Suppressor macrophage treated with lipopolysaccharide for 4 hours (primary cell): Measurements from ENCODE around the gene LIPG.
"Not testable (repeated sequence)": the region's sequence is repeated elsewhere in the genome, so short reads cannot be mapped to it uniquely, and the experiment has no call there.

ENCODE experiments used
- DNase-seq: peaks from one replicate; pipeline ENCODE4 v3.0.0-alpha.2; 2020

Gene LIPG

DNA sequence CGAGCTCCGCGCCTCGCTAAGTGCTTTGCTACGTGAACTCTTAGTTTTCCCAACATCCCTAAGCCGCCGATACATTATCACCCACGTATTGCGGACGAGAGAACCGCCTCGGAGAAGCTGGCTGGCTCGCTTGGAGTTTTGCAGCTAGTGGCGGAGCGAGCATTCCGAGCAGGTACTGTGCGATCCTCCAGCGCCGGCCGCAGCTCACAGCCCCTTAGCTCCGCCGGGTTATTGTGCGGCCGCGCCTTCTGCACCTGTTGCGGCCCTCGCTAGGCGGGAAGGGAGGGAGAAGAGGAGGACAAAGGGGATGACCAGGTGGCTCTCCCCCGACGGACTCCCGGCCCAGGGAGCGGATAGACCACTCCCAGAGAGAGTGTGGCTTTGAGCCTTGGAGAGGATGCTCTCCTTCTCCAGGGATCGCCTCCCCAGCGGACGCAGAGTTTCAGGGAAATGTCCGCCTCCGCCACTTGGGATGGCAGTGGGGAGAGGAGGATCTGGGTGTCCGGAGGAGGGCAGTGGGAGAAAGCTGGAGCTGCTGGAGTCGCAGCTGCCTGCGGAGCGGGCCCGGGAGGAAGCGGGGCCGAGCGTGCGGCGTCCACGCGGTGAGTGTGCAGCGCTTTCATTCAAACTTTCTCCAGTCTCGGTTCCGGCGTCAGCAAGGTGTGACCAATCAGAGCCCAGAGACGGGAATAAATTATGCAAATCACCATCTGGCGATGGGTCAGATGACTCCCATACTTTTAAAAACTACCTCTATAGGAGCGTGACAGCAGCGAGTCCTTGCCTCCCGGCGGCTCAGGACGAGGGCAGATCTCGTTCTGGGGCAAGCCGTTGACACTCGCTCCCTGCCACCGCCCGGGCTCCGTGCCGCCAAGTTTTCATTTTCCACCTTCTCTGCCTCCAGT lies at the start of gene LIPG:
Gene LIPG, plus strand, starts transcription at position 769 of the 905 bp plus-strand sequence. CDS start 252 bp downstream, outside the sequence.
- peak; percentile 12 for DNase-seq

DNA sequence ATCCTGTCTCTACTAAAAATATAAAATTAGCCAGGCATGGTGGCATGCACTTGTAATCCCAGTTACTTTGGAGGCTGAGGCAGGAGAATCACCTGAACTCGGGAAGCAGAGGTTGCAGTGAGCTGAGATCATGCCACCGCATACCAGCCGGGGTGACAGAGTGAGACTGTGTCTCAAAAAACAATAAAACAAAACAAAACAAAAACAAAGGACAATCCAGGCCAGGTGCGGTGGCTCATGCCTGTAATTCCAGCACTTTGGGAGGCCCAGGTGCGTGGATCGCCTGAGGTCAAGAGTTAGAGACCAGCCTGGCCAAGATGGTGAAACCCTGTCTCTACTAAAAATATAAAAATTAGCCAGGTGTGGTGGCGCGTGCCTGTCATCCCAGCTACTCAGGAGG lies 49.0 kb upstream of the LIPG start:
- DNase-seq = not testable (repeated sequence)

DNA sequence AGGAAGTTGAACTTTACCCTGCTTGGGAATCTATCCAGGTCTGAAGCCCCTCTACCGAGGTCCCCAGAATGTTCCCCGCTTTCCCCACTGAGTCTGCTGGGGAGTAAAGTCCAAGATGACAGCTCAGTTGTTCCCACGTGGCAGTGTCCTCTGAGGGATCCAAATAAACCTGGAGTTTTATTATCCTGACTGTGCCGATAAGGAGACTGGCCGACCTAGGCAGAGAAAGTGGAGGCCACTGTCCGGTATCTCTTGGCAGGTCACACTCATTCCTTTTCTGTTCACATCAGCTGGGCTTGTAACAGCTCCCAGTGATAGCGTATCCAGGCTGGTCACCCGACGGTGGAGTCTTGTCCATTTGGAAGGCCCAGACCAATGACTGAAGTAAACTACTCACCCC lies 47.3 kb upstream of the LIPG start:
- DNase-seq = no peak

DNA sequence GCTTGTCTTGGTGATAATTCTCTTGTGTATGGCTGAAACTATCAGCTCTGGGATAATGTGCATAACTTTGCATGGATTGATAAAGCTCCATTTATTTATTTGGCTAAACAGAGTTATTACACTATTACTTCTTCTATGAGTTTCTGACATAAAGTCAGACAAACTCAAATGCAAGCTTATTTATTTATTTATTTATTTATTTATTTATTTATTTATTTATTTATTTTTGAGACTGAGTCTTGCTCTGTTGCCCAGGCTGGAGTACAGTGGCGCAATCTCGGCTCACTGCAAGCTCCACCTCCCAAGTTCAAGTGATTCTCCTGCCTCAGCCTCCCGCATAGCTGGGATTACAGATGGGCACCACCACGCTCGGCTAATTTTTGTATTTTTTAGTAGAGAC lies 46.9 kb upstream of the LIPG start:
- DNase-seq = not testable (repeated sequence)

DNA sequence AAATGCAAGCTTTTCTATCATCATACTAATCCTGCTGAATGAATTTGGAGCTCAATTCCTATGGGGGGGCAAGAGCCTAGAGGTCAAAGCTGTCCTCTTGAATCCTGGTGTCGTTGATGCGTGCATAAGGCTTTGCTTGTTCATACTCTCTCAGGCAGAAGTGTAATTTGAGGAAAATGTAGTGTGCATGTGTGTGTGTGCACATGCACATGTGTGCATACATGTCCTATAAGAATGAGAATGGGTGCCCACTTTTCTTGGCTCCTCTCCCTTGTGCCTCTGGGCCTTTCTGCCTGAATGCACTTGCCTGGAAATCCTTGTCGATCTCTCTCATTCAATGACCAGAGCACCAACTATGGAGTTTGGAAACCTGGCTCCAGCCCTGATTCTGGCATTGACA lies 46.3 kb upstream of the LIPG start:
- no peak for DNase-seq

DNA sequence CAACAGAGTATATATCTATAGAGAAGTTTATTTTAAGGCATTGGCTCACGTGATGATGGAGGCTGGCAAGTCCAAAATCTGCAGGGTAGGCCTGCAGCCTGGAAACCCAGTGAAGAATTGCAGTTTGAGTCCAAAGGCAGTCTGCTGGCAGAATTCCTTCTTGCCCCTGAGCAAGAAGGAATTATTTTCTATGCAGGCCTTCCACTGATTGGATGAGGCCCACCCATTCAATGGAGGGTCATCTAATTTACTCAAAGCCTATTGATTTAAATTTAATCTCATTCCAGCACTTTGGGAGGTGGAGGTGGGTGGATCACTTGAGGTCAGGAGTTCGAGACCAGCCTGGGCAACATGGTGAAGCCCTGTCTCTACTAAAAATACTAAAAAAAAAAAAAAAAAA lies 44.4 kb upstream of the LIPG start:
- DNase-seq = no peak

DNA sequence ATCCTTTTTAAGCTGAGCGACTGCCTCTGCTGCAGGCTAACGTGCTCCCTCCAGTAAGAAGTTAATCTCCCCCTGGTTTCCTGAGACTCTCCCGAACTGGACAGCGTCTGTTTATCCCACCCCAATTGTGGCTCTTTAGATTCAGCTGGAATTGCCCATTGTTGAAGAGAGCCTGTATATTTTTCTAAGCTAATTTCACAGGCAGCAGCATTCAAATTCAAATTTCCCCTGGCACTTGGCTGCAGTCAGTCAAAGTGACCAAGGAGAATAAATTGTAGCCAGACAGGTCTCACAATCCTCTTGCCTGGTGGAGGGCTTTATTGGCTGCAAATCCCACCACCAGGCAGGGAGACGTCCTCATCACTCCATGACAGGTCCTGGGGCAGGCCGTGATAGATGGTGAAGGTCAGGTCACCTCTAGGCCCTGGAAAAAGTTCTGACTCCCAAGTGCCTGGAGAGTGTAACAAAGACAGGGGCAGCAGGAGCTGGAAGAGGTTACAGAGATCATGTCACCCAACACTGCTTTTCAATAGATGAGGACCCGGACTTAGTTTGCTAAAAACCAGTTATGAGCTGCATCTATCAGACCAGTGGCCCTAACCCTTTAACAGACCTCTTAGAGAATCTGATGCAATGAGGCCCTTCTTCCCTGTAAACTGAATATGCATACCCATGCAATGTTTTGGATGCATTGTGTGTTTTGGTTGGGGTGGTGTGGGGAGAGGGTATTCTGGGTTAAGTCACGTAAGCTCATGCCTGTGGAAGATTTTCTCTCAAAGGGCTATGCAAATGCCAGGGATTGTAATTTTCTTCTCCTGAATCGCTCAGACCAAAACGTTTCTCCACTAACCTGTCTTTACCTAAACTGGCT lies 42.5 kb upstream of the LIPG start:
- no peak for DNase-seq

DNA sequence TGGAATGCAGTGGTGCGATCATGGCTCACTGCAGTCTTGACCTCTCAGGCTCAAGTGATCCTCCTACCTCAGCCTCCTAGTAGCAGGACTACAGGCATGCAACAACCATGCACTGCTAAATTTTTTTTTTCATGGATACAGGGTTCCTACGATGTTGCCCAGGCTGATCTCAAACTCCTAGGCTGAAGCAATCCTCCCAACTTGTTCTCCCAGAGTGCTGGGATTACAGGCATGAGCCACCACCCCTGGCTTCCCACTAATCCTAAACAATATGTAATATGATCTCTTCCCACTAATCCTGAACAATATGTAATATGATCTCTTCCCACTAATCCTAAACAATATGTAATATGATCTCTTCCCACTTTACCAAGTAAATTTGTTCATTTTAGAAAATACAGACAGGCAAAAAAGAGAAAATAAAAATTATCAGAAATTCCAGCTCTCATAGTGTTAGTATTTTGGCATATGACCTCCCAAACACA lies 41.2 kb upstream of the LIPG start:
- DNase-seq = no peak

DNA sequence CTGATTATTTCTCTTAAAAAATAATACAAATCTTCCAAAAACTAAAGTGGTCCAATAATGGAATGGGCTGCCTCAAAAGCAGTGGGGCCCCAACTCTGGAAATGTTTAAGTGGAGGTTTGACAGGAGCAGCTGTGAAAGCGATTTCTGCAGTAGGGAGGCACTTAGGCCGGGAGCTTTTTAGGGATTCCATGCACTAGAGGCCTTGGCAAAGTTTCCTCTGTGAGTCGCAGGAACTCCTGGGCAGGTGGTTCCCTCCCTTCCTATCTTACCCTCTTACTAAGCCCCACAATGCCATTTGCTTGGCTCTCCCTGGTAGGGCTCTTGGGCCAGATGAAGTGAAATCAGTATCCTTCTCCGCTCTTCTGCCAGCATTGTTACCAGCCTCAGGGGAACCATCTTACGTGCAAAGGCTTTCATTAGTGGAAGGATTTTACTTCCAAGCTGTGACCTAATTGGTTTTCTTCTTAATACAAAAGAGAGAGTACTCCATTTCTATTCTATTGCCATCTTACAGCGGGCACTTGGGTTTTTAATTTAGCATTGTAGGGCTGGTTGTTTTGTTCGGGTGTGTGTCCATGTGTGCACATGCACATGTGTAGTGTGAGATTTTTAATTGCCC lies 40.5 kb upstream of the LIPG start:
- no peak for DNase-seq

DNA sequence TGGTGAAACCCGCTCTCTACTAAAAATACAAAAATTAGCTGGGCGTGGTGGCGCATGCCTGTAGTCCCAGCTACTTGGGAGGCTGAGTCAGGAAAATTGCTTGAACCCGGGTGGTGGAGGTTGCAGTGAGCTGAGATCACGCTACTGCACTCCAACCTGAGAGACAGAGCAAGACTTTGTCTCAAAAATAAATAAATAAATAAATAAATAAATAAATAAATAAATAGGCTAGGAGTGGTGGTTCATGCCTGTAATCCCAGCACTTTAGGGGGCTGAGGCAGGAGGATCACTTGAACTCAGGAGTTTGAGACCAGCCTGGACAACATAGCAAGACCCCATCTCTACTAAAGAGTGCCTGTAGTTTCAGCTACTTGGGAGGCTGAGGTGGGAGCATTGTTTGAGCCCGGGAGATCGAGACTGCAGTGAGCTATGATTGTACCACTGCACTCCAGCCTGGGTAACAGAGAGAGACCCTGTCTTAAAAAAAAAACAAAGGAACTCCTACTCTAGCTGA lies 38.2 kb upstream of the LIPG start:
- not testable (repeated sequence) for DNase-seq

DNA sequence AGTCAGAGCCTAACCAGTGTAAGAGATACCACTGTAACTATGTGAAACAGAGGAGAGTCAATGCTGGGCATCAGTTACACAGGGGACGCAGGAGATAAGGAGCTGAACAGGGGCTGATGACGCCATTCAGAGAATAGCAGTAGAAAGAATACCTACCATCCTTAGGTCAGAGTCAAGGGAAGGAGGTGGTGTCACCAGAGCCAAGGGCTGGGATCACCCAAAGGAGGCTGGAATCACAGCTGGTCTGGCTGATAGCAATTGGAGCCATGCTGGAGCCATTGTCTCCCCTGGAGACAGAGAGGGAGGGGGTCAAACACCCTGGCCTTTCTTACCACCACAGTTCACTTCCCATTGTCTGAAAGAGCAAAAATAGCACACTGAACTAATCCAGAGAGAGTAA lies 37.5 kb upstream of the LIPG start:
- DNase-seq = no peak

DNA sequence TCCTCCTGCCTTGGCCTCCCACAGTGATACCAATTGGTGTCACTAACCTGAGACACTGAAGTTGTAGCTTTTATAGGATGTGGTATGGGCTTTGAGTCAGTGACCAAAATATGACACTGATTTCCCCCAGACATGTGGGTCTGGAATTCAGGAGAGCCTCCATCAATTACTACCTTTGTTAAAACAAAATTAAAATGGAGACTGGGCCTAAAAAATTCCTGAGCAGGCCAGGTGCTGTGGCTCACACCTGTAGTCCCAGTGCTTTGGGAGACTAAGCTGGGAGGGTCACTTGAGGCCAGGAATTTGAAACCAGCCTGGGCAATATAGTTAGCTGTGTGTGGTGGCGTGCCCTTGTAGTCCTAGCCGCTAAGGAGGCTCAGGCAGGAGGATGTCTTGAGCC lies 36.9 kb upstream of the LIPG start:
- DNase-seq = no peak

DNA sequence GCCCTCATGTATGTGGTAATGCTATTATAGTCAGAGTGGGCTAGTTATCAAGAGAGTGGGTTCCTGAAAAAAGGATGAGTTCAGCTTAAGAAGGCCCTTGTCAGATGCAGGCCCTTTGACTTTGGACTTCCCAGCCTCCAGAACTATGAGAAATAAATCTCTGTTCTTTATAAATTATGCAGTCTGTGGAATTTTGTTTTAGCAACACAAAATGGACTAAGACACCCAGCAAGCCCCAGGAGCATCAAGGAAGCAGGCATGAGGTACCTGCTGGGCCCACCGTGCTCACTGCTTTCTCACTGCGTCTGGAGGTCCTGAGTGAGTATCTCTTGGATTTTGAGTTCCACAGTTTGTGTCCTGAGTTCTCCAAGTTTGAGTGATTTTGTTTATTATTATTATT lies 35.9 kb upstream of the LIPG start:
- DNase-seq = no peak

DNA sequence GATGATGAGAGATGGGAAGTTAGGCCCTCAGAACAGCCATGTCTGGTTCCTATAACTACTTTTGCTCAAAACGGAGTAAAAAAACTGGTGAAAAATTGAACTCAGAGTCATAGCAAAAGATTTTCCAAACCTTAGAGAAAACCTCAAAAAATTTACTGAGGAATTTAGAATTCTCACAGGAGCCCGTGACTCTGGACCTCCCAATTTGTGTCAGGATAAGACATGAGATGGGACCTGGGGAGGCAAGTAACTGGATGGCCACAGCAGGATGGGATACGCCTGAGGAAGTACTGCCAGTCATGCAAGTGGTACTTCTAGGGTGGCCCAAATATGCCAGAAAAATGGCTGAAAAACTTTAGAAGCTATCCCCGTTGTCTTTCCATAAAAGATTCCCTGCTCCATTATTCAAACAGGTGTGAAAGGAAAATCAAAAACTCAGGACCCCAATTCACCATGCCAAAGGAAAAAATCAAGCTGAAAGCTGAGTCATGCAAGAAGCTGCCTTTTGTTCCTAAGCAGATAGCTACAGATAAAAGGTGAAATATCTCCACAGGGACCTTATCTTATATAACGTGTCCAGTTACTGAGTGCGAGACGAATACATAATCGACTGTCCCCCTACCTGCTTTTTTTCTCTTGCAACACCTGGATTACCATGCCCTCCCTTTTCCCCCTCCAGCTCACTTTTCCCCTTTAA lies 34.1 kb upstream of the LIPG start:
- DNase-seq = no peak

DNA sequence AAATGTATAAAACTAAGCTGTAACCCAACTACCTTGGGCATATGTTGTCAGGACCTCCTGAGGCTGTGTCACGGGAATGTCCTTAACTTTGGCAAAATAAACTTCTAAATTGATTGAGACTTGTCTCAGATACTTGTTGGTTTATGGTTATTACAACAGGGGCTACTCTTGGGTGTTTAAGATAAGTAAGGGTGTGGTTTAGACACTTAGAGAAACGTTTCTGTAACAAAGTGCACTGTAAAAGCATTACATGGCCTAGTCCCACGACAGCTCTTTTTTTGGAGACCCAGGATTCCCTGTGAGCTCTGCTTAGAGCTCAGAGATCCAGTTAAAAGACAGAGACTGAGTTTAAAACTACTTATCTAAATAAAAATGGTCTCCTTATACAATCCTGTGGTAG lies 32.3 kb upstream of the LIPG start:
- DNase-seq = no peak

DNA sequence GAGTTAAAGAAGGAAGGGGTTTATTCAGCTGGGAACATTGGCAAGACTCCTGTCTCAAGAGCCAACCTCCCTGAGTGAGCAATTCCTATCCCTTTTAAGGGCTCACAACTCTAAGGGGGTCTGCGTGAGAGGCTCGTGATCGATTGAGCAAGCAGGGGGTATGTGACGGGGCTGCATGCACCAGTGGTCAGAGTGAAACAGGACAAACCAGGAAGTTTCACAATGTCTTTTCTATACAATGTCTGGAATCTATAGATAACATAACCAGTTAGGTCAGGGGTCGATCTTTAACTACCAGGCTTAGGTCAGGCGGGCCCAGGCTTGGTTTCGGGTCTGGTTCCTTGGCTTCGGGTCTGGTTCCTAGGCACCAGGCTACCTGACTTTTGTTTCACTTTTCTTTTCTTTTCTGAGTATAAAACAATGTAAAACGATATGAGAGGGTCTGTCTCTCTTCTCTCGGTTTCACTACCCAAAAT lies 30.1 kb upstream of the LIPG start:
- peak; percentile 52 for DNase-seq

DNA sequence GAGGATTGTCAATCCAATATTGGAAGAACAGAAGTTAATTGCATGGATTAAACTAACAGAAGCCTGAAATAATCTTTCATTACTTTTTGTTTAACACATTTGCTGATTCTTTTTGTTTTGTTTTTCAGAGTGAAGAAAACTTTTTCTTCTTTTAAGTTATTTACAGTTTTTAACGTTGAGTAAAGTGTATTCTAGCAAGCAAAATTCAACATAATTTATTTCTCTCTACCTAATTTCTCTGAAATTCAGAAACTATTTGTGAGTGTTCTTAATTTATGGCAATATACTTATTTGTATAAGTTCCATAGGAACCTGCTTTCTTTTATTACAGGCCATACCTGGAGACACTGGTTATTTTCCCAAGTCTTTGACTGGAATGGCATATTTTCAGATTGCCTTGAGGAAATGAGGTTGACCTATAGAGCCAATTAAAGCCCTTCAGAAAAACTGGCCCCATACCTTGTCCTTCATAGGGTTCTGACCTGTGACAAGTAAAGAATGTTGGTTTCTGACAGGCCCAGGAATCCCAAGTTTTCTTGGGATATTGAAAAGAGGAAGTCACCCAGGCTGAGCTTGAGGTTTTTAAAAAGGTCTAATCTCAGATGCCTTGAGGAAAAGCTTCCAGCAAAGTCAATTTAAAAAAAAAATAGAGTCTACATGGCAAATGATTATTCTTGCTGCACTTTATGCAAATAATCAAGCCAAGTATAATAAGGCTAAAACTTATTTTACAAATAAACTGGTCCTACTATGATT lies 26.8 kb upstream of the LIPG start:
- DNase-seq = no peak

DNA sequence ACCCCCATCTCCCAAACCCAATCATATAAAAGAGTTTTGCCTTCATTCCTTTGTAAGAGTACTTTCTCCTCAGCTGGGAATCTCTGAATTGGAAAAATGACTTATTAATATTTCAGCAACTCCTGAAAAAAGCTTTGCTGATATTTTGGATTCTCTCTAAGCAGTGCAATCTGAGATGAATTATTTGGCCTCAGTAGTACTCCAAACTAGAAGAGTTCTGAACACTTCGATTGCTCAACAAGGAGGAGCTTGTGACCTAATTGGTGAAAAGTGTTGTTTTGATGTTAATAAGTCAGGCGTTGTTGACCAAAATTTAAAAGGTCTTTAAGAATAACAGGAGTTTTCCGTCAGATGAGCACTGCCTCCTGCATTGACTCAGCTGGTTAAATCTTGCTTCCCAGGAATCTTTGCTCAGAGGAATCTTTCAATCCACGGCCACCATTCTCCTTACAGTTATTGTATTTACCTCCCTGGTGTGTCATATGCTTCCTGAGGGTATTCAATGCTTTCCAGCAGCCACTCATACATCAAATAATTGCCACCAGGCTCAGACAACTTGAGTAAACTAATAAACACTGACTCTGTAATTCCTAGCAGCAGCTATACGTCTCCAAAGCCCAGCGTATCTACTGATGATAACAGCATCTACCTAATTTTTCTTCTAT lies 24.5 kb upstream of the LIPG start:
- no peak for DNase-seq

DNA sequence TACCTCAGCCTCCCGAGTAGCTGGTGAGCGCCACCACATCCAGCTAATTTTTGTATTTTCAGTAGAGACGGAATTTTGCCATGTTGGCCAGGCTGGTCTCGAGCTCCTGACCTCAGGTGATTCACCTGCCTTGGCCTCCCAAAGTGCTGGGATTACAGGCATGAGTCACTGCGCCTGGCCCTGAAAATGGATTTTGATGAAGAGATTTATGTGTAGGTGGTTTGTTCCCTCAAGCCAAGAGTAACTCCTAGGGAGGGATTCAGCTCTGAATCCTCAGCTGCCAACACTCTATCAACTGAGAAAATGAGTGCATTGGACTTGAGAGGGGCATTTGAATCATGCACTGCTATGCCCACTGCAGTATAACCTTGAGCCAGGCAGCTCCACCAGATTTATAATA lies 17.5 kb upstream of the LIPG start:
- no peak for DNase-seq

DNA sequence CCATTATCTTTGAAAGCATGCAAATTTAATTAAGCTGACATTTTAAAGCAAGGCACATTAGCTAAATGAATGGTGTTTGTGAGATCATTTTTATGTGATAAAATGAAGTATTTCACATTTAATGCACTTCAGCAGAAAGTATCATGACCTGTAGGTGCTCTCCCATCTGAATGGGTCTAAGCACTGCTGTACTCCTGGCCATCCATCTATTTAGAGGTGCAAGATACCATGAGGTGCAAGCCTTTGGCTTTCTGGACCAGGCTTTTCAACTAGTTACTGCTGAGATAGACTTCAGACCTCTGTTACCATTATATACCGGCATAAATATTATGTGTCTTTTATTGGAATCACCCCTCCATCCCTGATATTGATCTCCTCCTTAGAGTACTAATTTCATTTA lies 15.6 kb upstream of the LIPG start:
- no peak for DNase-seq

DNA sequence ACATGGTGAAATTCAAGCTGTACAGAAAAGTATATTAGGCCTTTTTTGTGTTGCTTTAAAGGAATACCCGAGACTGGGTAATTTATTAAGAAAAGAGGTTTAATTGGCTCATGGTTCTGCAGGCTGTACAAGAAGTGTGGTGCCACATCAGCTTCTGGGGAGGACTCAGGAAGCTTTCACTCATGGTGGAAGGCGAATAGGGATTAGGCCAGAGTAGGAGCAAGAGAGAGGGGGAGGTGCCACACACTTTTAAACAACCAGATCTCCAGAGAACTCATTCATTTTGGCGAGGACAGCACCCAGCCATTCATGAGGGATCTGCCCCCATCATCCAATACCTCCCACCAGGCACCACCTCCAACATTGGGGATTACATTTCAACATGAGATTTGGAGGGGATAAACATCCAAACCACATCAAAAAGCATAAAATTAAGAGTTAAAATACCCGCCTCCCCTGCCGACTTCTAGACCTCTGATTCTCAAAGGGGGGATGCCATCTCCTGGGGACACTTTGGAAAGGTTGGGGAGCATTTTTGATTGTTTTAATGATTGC lies 15.1 kb upstream of the LIPG start:
- no peak for DNase-seq
